Right ventricle myocardium inferior (tissue), 1 donor: ENCODE measurements around the gene DNAAF9. TPM values are rescaled to one million over a fixed set of nuclear protein-coding genes. Genes with fewer than 3 reads are reported as not detected.
"Not testable (repeated sequence)": the region's sequence is repeated elsewhere in the genome, so short reads cannot be mapped to it uniquely, and the experiment has no call there.

Experiments used
- ATAC-seq: fragments of 200-7000 bp; cut with Tn5 transposase; one replicate; pipeline ENCODE4 v1.9.1; 2020; ENCODE audit warnings: mild to moderate bottlenecking, moderate library complexity
- DNase-seq: peaks from one replicate; pipeline ENCODE4 v3.0.0; 2021; ENCODE audit errors: missing footprints
- intact Hi-C: fragments of 100-400 bp; cut with DNase I; formaldehyde crosslinking; loops from one replicate; pipeline ENCODE4 v1.11.0; 2022
- long read RNA-seq: library from polyadenylated mRNA; unstranded; transcript quantifications from one replicate; pipeline ENCODE4 v2.0.0, GENCODE V29; 2021
- total RNA-seq: library from RNA; stranded (reverse); fragmentation: NEBNext Ultra II Directional; extraction: Animal tissue kit (Norgen Biotek cat#: 25700); gene quantifications from one replicate; pipeline ENCODE4 v1.2.1, GENCODE V29; 2021
- donor health status: DM: no; HTN: yes; CAD: no; lungs with severe emphysema.

The DNAAF9 gene
- total RNA-seq = 22.1 TPM
- long read RNA-seq, full-length matches to known transcripts = 6 of 12 reads
- long read RNA-seq, partial matches to known transcripts = 4 of 12 reads
- long read RNA-seq, other reads (novel, unspliced or antisense) = 2 of 12 reads

DNA sequence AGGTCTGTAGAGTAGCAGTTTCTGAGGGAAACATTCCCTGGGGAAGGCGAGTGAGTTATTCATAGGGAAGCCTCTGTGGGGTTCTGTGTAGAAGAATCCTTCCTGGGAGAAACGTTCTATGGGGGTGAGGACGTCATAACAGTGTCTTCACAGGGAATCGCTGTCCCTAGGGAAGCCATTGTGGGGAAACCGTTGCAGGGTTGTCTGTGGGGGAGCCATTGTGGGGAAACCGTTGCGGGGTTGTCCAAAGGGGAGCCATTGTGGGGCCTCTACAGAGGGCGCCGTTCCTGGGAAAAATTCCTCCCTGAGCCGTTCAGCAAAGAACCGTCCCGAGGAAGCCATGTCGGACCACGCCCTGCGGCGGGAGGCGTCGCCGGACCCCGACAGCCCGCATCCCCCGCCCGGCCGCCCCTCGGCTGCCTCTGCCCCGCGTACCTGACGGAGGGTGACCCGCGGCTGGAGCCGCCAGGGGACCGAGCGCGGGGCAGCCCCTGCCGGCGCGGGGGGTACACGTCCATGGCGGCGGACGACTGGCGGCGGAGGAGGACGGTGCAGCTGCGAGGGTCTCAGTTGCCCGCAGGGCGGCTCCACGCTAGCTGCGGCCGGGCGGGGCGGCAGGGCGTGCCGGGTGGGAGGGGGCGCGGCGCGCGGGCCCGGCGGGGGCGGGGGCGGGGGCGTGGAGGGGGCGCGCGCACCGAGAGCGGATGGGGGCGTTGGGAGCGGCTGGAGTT, at the start of gene DNAAF9:
Gene DNAAF9, minus strand, starts transcription at position 630 of the 731 bp plus-strand sequence. Its CDS starts 112 bp downstream, at position 518.
- DNase-seq = peak; percentile 87

DNA sequence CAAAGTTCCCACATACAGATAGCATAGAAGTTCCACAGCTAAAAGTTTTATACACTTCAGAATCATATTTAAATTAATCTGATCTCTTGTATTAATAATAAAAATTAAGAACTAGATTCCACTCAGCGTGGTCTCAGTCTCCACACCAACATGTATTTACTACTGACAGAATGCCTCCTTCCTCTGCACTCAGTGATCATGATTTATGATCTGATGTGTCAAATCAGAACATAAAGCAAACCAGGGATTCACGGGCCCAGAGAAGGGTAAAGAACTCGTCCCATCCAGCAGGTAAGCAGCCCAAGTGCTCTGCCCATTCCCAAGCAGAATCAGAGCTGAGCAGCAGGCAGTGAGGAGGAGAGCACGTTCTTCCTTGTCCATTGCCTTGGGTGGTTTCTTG, 49.2 kb upstream of the DNAAF9 start:
- DNase-seq (no peak), ATAC-seq (no peak)
- intact Hi-C loops = no loop called here

More for the DNA sequence above, at the start of gene DNAAF9:
- intact Hi-C loops = loop anchor here (5.0 kb wide), 1 partner anchor 65 kb away; no protein-coding TSS in a partner anchor
- ATAC-seq = peak; percentile 61

- intact Hi-C loops = no loop called here
- no peak for DNase-seq
Measured at GRCh38 chr20:3454831-3455230, 47.4 kb upstream of the DNAAF9 start.

DNA sequence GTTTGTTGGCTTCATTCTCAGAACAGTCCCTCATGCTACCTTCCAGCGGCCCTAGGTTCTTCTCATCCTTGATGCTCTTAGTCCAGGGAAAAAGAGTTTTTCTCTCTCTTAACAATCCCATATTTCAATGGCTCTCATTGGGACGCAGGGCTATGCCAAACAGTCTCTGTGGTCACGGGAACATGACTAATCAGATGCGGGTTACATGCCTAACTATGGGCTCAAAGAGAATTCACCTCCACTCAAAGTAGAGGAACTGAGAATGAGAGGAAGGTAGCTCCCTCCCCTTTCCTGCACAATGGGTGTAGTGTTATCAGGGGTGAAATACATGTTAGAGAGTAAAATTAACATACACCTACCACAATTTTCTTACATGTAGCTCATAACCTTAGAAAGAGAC, 45.2 kb upstream of the DNAAF9 start:
- ATAC-seq = no peak
- intact Hi-C loops = no loop called here

More at GRCh38 chr20:3454831-3455230, 47.4 kb upstream of the DNAAF9 start:
- no peak for ATAC-seq

GRCh38 chr20:3452136-3452535, 44.7 kb upstream of the DNAAF9 start:
- intact Hi-C loops = no loop called here
- no peak for ATAC-seq

More for the DNA sequence above, 45.2 kb upstream of the DNAAF9 start:
- DNase-seq = no peak

DNA sequence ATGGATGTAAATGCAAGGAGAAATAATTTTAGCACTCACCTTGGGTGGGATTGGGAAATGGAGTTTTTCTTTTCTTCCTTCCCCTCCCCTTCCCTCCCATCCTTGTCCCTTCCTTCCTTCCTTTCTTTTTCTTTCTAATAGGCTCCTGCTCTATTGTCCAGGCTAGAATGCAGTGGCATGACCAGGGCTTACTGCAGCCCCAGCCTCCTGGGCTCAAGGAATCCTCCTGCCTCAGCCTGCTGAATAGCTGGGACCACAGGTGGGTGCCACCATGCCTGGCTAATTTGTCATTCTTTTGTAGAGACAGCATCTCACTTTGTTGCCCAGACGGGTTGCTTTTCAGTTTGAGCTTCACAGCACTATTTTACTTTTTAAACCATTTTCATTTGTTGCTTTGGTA, 41.9 kb upstream of the DNAAF9 start:
- intact Hi-C loops = no loop called here
- DNase-seq (no peak), ATAC-seq (no peak)

More at GRCh38 chr20:3452136-3452535, 44.7 kb upstream of the DNAAF9 start:
- DNase-seq = no peak

GRCh38 chr20:3447321-3447720, 39.9 kb upstream of the DNAAF9 start:
- DNase-seq = no peak
- no peak for ATAC-seq
- intact Hi-C loops = no loop called here

DNA sequence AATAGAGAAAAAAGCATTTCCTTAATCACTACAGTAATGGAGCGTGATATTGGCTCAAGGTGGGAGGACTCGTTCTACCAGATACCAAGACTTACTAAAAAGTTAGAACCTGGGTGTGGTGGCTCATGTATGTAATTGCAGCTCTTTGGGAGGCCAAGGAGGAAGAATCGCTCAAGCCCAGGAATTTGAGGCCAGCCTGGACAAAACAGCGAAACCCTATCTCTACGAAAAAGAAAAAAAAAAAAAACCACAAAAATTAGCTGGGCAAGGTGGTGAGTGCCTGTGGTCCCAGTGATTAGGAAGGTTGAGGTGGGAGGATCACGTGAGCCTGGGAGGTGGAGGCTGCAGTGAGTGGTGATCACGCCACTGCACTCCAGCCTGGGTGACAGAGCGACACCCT, 39.3 kb upstream of the DNAAF9 start:
- ATAC-seq (no peak), DNase-seq (no peak)
- intact Hi-C loops = no loop called here

GRCh38 chr20:3436864-3437574, 29.6 kb upstream of the DNAAF9 start:
- intact Hi-C loops = no loop called here
- DNase-seq = no peak
- no peak for ATAC-seq

DNA sequence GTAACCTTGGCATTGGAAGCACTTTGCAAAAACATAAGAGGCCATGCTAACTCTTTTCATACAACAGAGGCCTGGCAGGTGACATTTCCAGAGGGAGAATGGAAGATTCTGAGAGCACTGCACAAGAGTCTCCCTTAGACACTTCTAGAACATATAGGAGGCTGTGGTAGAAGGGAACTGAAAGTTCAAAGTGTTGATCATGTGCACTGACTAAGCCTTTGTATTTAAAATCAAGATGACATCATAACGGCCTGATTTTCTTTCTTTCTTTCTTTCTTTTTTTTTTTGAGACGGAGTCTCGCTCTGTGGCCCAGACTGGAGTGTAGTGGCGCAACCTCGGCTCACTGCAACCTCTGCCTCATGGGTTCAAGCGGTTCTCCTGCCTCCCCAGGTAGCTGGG, 26.8 kb upstream of the DNAAF9 start:
- intact Hi-C loops = no loop called here
- DNase-seq (no peak), ATAC-seq (no peak)

GRCh38 chr20:3433744-3434143, 26.3 kb upstream of the DNAAF9 start:
- intact Hi-C loops = no loop called here
- DNase-seq = no peak
- no peak for ATAC-seq

DNA sequence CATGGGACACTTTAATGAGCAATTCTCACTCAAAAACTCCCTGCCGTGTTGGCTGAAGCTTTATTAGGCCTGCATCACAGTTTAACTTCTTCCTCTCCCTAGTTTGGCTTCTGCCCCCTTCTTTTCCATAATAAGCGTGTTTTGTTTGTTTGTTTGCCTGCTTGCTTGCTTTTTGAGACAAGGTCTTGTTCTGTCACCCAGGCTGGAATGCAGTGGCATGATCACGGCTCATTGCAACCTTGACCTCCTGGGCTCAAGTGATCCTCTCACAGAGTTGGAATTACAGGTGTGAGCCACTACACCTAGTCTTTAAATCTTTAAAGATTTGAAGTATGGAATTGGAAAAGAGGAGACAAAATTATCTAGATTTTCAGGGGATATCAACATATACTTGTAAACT, 25.4 kb upstream of the DNAAF9 start:
- intact Hi-C loops = no loop called here
- DNase-seq (no peak), ATAC-seq (no peak)

DNA sequence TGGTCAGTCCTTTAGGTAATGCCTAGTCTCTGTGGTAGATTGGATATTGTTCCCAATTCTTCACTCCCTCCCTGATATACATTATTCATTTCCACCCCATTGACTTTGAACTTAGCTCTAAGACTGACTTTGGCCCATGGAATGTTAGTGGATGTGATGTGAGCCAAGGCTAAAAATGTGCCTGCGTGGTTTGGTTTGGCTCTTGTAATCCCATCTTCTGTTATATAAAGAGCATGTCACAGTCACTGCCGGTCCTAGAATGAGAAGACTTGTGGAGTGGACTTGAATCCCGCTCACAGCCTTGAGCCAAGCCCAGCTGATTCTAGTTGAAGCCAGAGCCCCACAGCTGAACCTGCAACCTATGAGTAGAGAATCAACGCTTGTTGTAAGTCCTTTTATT, 23.6 kb upstream of the DNAAF9 start:
- intact Hi-C loops = no loop called here
- ATAC-seq = peak; percentile 45

DNA sequence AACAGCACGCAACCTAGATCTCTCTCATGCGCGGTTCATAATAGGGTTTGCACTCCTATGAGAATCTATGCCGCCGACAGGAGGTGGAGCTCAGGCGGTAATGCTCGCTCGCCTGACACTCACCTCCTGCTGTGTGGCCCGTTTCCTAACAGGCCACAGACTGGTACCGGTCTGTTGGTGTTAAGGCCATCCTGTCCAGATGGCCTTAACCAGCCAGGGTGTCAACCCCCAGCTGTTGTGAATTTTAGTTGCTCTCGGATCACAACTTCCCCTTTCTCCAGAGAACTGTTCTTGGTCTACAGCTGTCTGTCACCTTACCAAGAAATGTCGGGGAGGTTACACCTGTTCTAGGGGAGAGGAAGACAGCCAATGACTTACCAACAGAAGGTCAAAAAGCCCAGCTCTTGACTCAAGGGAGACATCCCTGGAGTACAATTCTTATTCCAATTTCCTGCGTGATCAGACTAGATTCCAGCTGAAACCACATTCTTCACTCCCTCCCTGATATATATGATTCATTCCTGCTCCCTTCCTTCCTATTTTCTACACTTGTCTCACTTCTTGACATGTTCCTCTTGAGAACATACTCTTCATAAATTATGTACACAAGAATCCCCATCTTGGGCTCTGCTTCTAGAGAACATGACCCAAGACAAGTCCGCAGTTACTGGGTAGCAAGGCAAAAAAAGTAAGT, 23.1 kb upstream of the DNAAF9 start:
- peak; percentile 63 for ATAC-seq
- no peak for DNase-seq
- intact Hi-C loops = no loop called here

More for the DNA sequence above, 23.6 kb upstream of the DNAAF9 start:
- no peak for DNase-seq

DNA sequence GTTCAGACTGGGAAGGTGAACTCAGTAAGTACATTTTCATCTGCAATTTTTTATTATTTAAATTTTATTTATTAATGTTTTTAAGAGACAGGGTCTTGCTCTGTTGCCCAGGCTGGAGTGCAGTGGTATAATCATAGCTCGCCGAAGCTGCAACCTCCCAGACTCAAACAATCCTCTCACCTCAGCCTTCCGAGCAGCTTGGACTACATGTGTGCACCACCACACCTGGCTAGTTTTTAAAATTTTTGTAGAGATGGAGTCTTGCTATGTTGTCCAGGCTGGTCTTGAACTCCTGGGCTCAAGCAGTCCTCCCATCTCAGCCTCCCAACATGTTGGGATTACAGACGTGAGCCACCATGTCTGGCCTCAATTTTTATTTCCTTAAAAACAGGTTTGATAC, 19.3 kb upstream of the DNAAF9 start:
- ATAC-seq, DNase-seq, intact Hi-C loops: not testable (repeated sequence)

DNA sequence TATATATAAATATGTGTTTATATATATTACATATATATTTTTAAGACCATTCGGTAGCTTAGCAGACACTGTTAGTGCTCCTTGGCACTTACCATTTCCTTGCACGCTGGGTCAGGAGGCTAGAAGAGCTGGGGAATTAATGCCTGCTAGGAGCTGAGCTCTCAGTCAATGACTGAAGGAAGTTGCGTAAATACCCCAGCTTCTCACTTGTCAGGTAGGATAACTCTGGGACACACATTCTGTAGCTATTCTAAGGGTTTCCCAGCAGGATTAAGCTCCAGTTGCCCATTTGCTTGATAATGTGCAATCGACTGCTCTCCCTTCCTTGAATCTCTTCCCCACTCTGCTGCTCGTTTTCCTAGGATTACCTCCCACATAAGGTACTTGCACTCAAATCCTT, 15.7 kb upstream of the DNAAF9 start:
- ATAC-seq = no peak
- DNase-seq = no peak
- intact Hi-C loops = no loop called here

- intact Hi-C loops = no loop called here
- DNase-seq (no peak), ATAC-seq (no peak)
Measured at GRCh38 chr20:3421985-3422384, 14.5 kb upstream of the DNAAF9 start.

GRCh38 chr20:3420211-3420707, 12.8 kb upstream of the DNAAF9 start:
- ATAC-seq (peak; percentile 79), DNase-seq (no peak)
- intact Hi-C loops = no loop called here

DNA sequence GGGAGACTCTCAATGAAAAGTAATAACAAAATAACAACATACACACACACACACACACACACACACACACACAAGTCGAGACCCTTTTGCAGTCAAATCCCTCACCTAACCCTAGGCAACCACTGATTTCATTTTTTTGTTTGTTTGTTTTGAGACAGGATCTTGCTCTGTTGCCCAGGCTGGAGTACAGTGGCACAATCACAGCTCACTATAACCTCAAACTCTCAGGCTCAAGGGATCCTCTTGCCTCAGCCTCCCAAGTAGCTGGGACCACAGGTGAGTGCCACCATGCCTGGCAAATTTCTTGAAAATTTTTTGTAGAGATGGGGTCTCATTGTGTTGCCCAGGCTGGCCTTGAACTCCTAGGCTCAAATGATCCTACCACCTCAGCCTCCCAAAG, 10.7 kb upstream of the DNAAF9 start:
- ATAC-seq, DNase-seq, intact Hi-C loops: not testable (repeated sequence)
